ENCODE measurements around the gene ISG20L2.

- TF ChIP-seq CTCF (IDR thresholded peaks at IDR 0.05) = no peak
- TF ChIP-seq POLR2A (IDR thresholded peaks at IDR 0.05) = no peak
These were observed 19.4 kb upstream of the ISG20L2 start for GRCh38 chr1:156747742-156748669.
